Prostate gland (tissue), 2 donors: ENCODE measurements around the gene AKR1A1.

ENCODE experiments used
- CTCF ChIP-seq, 4 experiments: fragments of 200-600 bp in 2 of 4; fragments of 450-650 bp in 2 of 4; sonication (generic) in 2 of 4; IDR thresholded peaks; 1 replicate in 3 of 4; 2 replicates in 1 of 4; pipeline ENCODE4 v1.5.1; 2016 to 2019; ENCODE audit warnings: antibody characterized with exemption in 4 of 4, mild to moderate bottlenecking in 2 of 4, moderate library complexity in 2 of 4
- POLR2A ChIP-seq: fragments of 450-650 bp; IDR thresholded peaks from one replicate; pipeline ENCODE4 v1.6.1; 2016; ENCODE audit warnings: antibody characterized with exemption, mild to moderate bottlenecking
- POLR2AphosphoS5 ChIP-seq: sonication (generic); formaldehyde crosslinking; IDR thresholded peaks from one replicate; pipeline ENCODE4 v1.6.1; 2017; ENCODE audit warnings: antibody characterized with exemption

- TF ChIP-seq POLR2AphosphoS5: peak; percentile 85
- TF ChIP-seq POLR2A: no peak
- no peak for TF ChIP-seq CTCF (IDR thresholded peaks at IDR 0.05)
These were observed 17.8 kb downstream of the AKR1A1 start for GRCh38 chr1:45568421-45568820.
